Endothelial cell of umbilical vein (primary cell): Measurements from ENCODE around the gene CPNE6. TPM values are rescaled to one million over a fixed set of nuclear protein-coding genes. Genes with fewer than 3 reads are reported as not detected.

ENCODE experiments used
- BruUV-seq: library from RNA; stranded (reverse); fragments of 400-500 nt; replicated peaks from 2 replicates; lab custom pipeline; 2021; lab: Mats Ljungman, UMichigan
- CTCF ChIA-PET: fragments of 300-600, 350-600 bp; sonication (Branson Sonifier 250); formaldehyde crosslinking; loops from one replicate; lab custom pipeline; 2021; ENCODE audit warnings: antibody characterized with exemption, inconsistent platforms; lab: Charles Lee
- POLR2A ChIA-PET: fragments of 300-600, 350-600 bp; sonication (Branson Sonifier 250); formaldehyde crosslinking; loops from one replicate; lab custom pipeline; 2021; ENCODE audit warnings: antibody characterized with exemption, inconsistent platforms; lab: Charles Lee
- DNase-seq: peaks from one replicate; pipeline ENCODE4 v3.0.0-alpha.2; 2011; ENCODE audit warnings: low read depth, low spot score
- FAIRE-seq: peaks from 2 replicates; lab custom pipeline; 2011; peaks lifted over from hg19 to GRCh38; lab: Jason Lieb, UNC
- H2AFZ ChIP-seq: 2 replicates; pipeline ENCODE4 v1.6.0; 2012; ENCODE audit warnings: low read depth, low read length, control low read depth, inconsistent platforms
- H3K27ac ChIP-seq: 2 replicates; pipeline ENCODE4 v1.5.1; 2011; ENCODE audit warnings: low read depth, mild to moderate bottlenecking, control low read depth, low read length, moderate library complexity; ENCODE audit not compliant: insufficient read depth
- H3K27me3 ChIP-seq, 2 experiments: 2 replicates each; pipeline versions ENCODE4 v1.6.0 to v1.6.1; 2011; ENCODE audit warnings: low read length in 2 of 2, mixed read lengths in 1 of 2; ENCODE audit not compliant: control insufficient read depth in 2 of 2, insufficient read depth in 2 of 2
- H3K36me3 ChIP-seq, 2 experiments: 2 replicates in 1 of 2; 3 replicates in 1 of 2; pipeline ENCODE4 v1.5.1; 2011; ENCODE audit warnings: low read length in 2 of 2, mild to moderate bottlenecking in 1 of 2, moderate library complexity in 1 of 2; ENCODE audit not compliant: control insufficient read depth in 2 of 2, insufficient read depth in 2 of 2; ENCODE audit errors: extremely low read depth in 1 of 2
- H3K4me1 ChIP-seq: 3 replicates; pipeline ENCODE4 v1.5.1; 2011; ENCODE audit warnings: mild to moderate bottlenecking, low read length; ENCODE audit not compliant: control insufficient read depth, insufficient read depth; ENCODE audit errors: extremely low read depth
- H3K4me2 ChIP-seq: 2 replicates; pipeline ENCODE4 v1.6.1; 2011; ENCODE audit warnings: low read length, control low read depth, mixed read lengths; ENCODE audit not compliant: insufficient read depth
- H3K4me3 ChIP-seq, 3 experiments: fragments of 200-600 bp in 1 of 3; sonication (generic), shearing (Covaris generic) in 1 of 3; replicated peaks in 1 of 3; 2 replicates each; pipeline ENCODE4 v1.5.1; 2011 to 2016; ENCODE audit warnings: control low read depth in 3 of 3, low read length in 3 of 3, mild to moderate bottlenecking in 2 of 3, inconsistent platforms in 1 of 3, low read depth in 1 of 3, moderate library complexity in 1 of 3; ENCODE audit not compliant: insufficient read depth in 1 of 3
- H3K79me2 ChIP-seq: 2 replicates; pipeline ENCODE4 v1.6.0; 2012; ENCODE audit warnings: low read length, inconsistent platforms; ENCODE audit not compliant: control insufficient read depth, insufficient read depth
- H3K9ac ChIP-seq: replicated peaks from 2 replicates; pipeline ENCODE3; 2011; ENCODE audit warnings: low read length, control low read depth; ENCODE audit not compliant: insufficient read depth; ENCODE audit errors: extremely low read depth
- H3K9me1 ChIP-seq: replicated peaks from 3 replicates; pipeline ENCODE4 v1.6.0; 2011; ENCODE audit warnings: mild to moderate bottlenecking, low read length; ENCODE audit not compliant: control insufficient read depth, insufficient read depth; ENCODE audit errors: extremely low read depth
- H3K9me3 ChIP-seq: replicated peaks from 2 replicates; pipeline ENCODE4 v1.5.1; 2012; ENCODE audit warnings: low read length, inconsistent platforms; ENCODE audit not compliant: control insufficient read depth, insufficient read depth
- H4K20me1 ChIP-seq: replicated peaks from 2 replicates; pipeline ENCODE3; 2011; ENCODE audit warnings: mild to moderate bottlenecking, low read length; ENCODE audit not compliant: control insufficient read depth, insufficient read depth; ENCODE audit errors: extremely low read depth
- EZH2 ChIP-seq: IDR thresholded peaks from 2 replicates; pipeline ENCODE4 v1.6.1; 2012; ENCODE audit warnings: borderline replicate concordance, low read depth, mild to moderate bottlenecking, moderate library complexity, low read length, inconsistent platforms; ENCODE audit not compliant: severe bottlenecking
- FOS ChIP-seq: IDR thresholded peaks from 2 replicates; pipeline ENCODE4 v1.6.1; 2011; ENCODE audit warnings: mild to moderate bottlenecking, low read length, moderate library complexity, borderline replicate concordance; ENCODE audit not compliant: insufficient read depth
- GATA2 ChIP-seq: IDR thresholded peaks from 2 replicates; pipeline ENCODE4 v1.7.0; 2011; ENCODE audit warnings: low read depth, mild to moderate bottlenecking, moderate library complexity, mixed read lengths, low read length; ENCODE audit not compliant: insufficient read length, insufficient read depth
- JUN ChIP-seq: IDR thresholded peaks from 2 replicates; pipeline ENCODE4 v1.6.1; 2011; ENCODE audit warnings: borderline replicate concordance, low read depth; ENCODE audit not compliant: insufficient read length, insufficient read depth
- MYC ChIP-seq: IDR thresholded peaks from one replicate; pipeline ENCODE4 v1.6.1; 2011; ENCODE audit warnings: mild to moderate bottlenecking, low read depth, low read length
- POLR2A ChIP-seq: IDR thresholded peaks from 2 replicates; pipeline ENCODE4 v1.6.1; 2012; ENCODE audit warnings: low read depth, mild to moderate bottlenecking, control low read depth, low read length
- POLR2AphosphoS5 ChIP-seq: IDR thresholded peaks from 2 replicates; pipeline ENCODE4 v1.6.1; 2012; ENCODE audit warnings: low read depth, mild to moderate bottlenecking, control low read depth, low read length, moderate library complexity; ENCODE audit not compliant: insufficient read depth
- dilution Hi-C: fragments of 300-500 bp; cut with MboI; formaldehyde crosslinking; loops from one replicate; pipeline ENCODE4 v1.15.0; 2019; ENCODE audit warnings: low sequenced_read_pairs; ENCODE audit not compliant: extremely low pct_ligation_motif_present
- intact Hi-C: fragments of 100-400 bp; cut with micrococcal nuclease; formaldehyde crosslinking; loops from one replicate; pipeline ENCODE4 v1.10.0; 2022
- polyA plus RNA-seq, 4 experiments: library from polyadenylated mRNA; depleted of rRNA in 3 of 4; stranded (reverse) in 3 of 4; unstranded in 1 of 4; fragments of >200 nt; gene quantifications; 2 replicates each; pipeline versions ENCODE4 v1.2.1 to v1.2.3, GENCODE V29; 2011 to 2012; ENCODE audit warnings: missing spikeins in 1 of 4
- total RNA-seq: library from RNA; stranded (reverse); gene quantifications from 2 replicates; pipeline ENCODE4 v1.2.3, GENCODE V29; 2021
- TF ChIP-seq, protein P1 (sequence below): IDR thresholded peaks from 2 replicates; pipeline ENCODE4 v1.6.1; 2011; ENCODE audit not compliant: insufficient read depth, insufficient read length
- TF ChIP-seq, protein P2 (sequence below), 2 donors: IDR thresholded peaks; 1 replicate in 1 of 2; 2 replicates in 1 of 2; pipeline ENCODE4 v1.5.1; 2011; ENCODE audit warnings: low read length in 2 of 2, mild to moderate bottlenecking in 2 of 2, moderate library complexity in 2 of 2, control low read depth in 1 of 2, inconsistent platforms in 1 of 2, low read depth in 1 of 2; ENCODE audit not compliant: insufficient read depth in 1 of 2; ENCODE audit errors: extremely low read depth in 1 of 2

The CPNE6 gene
- total and polyA plus RNA-seq, 2 donors (not counting 3 experiments of a cell fraction or from before 2014, with no cell fraction given), result not detected

DNA sequence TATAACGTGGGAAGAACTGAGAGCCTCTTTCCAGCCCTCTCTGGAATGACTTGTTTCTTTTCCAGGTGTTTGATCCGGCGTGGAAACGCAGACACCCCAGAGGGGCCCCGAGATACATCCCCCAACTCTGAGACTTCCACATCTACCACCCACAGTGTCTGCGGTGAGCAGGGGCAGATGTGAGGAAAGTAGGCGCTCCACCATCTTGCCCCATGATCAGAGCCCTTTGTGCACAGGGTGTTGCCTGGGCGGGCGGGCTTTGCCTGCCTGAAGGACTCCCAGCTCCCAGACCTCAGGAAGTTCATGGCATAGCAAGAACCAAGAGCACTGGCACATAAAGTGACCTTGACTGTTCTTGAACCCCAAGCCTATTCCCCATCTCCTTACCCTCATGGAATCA lies 16.7 kb upstream of the CPNE6 start:
- DNase-seq (no peak), FAIRE-seq (no peak)
- Histone ChIP-seq H3K4me2 (no peak overlapping the region), H3K36me3 (no peaks in the 10 kb centered on the region), H3K4me1 (peaks cover 12% of the 10 kb centered on the region), H3K9me1 (no peaks in the 10 kb centered on the region), H3K4me3 (no peak overlapping the region), H3K27me3 (peaks cover 2 to 12% of the 10 kb centered on the region in 2 experiments), H3K79me2 (no peaks in the 10 kb centered on the region), H3K9ac (no peak overlapping the region), H3K9me3 (no peaks in the 10 kb centered on the region), H3K27ac (no peak overlapping the region), H2AFZ (no peak overlapping the region), H4K20me1 (no peaks in the 10 kb centered on the region)
- intact Hi-C loops, result loop anchor here (5.0 kb wide), 1 partner anchor 163 kb away; the partner anchor contains the start of gene MDP1
- POLR2A ChIA-PET, result no interaction called here
- CTCF ChIA-PET, result interaction anchor here (0.8 to 9.5 kb wide), 7 partner anchors 9 to 107 kb away, joined by 3 to 420 read pairs (median 3); partner anchors contain the start of genes DCAF11, IRF9, NRL and PCK2
- dilution Hi-C loops, result no loop called here
- no TSS peak for BruUV-seq
- TF ChIP-seq GATA2 (no peak), JUN (no peak), EZH2 (no peak), POLR2A (no peak), MYC (no peak), FOS (no peak), POLR2AphosphoS5 (no peak)
- TF ChIP-seq, protein P1, sequence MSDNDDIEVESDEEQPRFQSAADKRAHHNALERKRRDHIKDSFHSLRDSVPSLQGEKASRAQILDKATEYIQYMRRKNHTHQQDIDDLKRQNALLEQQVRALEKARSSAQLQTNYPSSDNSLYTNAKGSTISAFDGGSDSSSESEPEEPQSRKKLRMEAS, result no peak
- TF ChIP-seq, protein P2, sequence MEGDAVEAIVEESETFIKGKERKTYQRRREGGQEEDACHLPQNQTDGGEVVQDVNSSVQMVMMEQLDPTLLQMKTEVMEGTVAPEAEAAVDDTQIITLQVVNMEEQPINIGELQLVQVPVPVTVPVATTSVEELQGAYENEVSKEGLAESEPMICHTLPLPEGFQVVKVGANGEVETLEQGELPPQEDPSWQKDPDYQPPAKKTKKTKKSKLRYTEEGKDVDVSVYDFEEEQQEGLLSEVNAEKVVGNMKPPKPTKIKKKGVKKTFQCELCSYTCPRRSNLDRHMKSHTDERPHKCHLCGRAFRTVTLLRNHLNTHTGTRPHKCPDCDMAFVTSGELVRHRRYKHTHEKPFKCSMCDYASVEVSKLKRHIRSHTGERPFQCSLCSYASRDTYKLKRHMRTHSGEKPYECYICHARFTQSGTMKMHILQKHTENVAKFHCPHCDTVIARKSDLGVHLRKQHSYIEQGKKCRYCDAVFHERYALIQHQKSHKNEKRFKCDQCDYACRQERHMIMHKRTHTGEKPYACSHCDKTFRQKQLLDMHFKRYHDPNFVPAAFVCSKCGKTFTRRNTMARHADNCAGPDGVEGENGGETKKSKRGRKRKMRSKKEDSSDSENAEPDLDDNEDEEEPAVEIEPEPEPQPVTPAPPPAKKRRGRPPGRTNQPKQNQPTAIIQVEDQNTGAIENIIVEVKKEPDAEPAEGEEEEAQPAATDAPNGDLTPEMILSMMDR (IDR thresholded peaks at IDR 0.05; ENCODE audit: extremely low read depth in 1 of 2, insufficient read depth in 1 of 2, low read depth in 1 of 2, low read length in 2 of 2), result no peak
